ENCODE measurements around the gene FAM120A.

GRCh38 chr9:93560991-93561390 is 109.5 kb downstream of the FAM120A start:
- no peak for TF ChIP-seq CTCF (IDR thresholded peaks at IDR 0.05)
- TF ChIP-seq POLR2A (IDR thresholded peaks at IDR 0.05; ENCODE audit: low read depth), result no peak
- TF ChIP-seq POLR2AphosphoS5 (IDR thresholded peaks at IDR 0.05), result no peak

Data from esophagus muscularis mucosa (tissue), 3 donors.